Liver (tissue), 9 donors: ENCODE data around the gene CEP83. TPM values are rescaled to one million over a fixed set of nuclear protein-coding genes. Genes with fewer than 3 reads are reported as not detected.

ENCODE experiments used
- DNase-seq: peaks from one replicate; pipeline ENCODE4 v3.0.0-alpha.2; 2017; ENCODE audit warnings: low spot score
- H3K27ac ChIP-seq, 2 donors: one replicate each; pipeline ENCODE4 v1.7.0; 2013; ENCODE audit warnings: inconsistent platforms in 2 of 2, low read length in 2 of 2, control low read depth in 1 of 2, low read depth in 1 of 2, mild to moderate bottlenecking in 1 of 2
- H3K27me3 ChIP-seq, 4 donors: one replicate each; pipeline versions ENCODE4 v1.6.1 to v1.7.0; 2013; ENCODE audit warnings: low read length in 3 of 4, inconsistent platforms in 1 of 4, mild to moderate bottlenecking in 1 of 4, moderate library complexity in 1 of 4; ENCODE audit not compliant: control insufficient read depth in 4 of 4, insufficient read depth in 4 of 4
- H3K36me3 ChIP-seq, 4 donors: one replicate each; pipeline versions ENCODE4 v1.6.1 to v1.7.0; 2013; ENCODE audit warnings: low read length in 3 of 4, mild to moderate bottlenecking in 3 of 4, low read depth in 1 of 4, moderate library complexity in 1 of 4; ENCODE audit not compliant: control insufficient read depth in 4 of 4, insufficient read depth in 3 of 4
- H3K4me1 ChIP-seq, 4 donors: one replicate each; pipeline versions ENCODE4 v1.6.1 to v1.7.0; 2013; ENCODE audit warnings: low read length in 3 of 4, mild to moderate bottlenecking in 3 of 4, moderate library complexity in 1 of 4; ENCODE audit not compliant: control insufficient read depth in 4 of 4, insufficient read depth in 4 of 4
- H3K4me3 ChIP-seq, 3 donors: one replicate each; pipeline versions ENCODE4 v1.6.1 to v1.7.0; 2013; ENCODE audit warnings: low read length in 3 of 3, control low read depth in 1 of 3, low read depth in 1 of 3, mild to moderate bottlenecking in 1 of 3
- H3K9ac ChIP-seq, 2 donors: one replicate each; pipeline ENCODE4 v1.7.0; 2013; ENCODE audit warnings: low read length in 2 of 2, mild to moderate bottlenecking in 2 of 2, moderate library complexity in 2 of 2, control low read depth in 1 of 2, low read depth in 1 of 2
- H3K9me3 ChIP-seq, 4 donors: one replicate each; pipeline versions ENCODE4 v1.6.1 to v1.7.0; 2013; ENCODE audit warnings: low read length in 3 of 4; ENCODE audit not compliant: control insufficient read depth in 4 of 4
- EGR1 ChIP-seq, 2 donors: IDR thresholded peaks; 2 replicates each; pipeline ENCODE4 v1.6.1; 2016 to 2018; ENCODE audit warnings: antibody characterized with exemption in 2 of 2, low read depth in 2 of 2
- FOXA1 ChIP-seq: IDR thresholded peaks from 2 replicates; pipeline ENCODE4 v1.6.1; 2016; ENCODE audit warnings: antibody characterized with exemption
- FOXA2 ChIP-seq: IDR thresholded peaks from 2 replicates; pipeline ENCODE4 v1.6.1; 2016; ENCODE audit warnings: antibody characterized with exemption
- GABPA ChIP-seq, 2 donors: IDR thresholded peaks in 1 of 2; conservative IDR thresholded peaks in 1 of 2; 2 replicates each; pipeline ENCODE4 v1.6.1; 2016; ENCODE audit warnings: antibody characterized with exemption in 2 of 2, mild to moderate bottlenecking in 1 of 2, moderate library complexity in 1 of 2
- HNF4A ChIP-seq, 2 donors: conservative IDR thresholded peaks; 2 replicates each; pipeline ENCODE4 v1.6.1; 2016; ENCODE audit warnings: antibody characterized with exemption in 2 of 2, mild to moderate bottlenecking in 2 of 2
- HNF4G ChIP-seq: IDR thresholded peaks from 2 replicates; pipeline ENCODE4 v1.6.1; 2016; ENCODE audit warnings: antibody characterized with exemption
- JUND ChIP-seq, 2 donors: IDR thresholded peaks; 2 replicates each; pipeline ENCODE4 v1.6.1; 2016; ENCODE audit warnings: antibody characterized with exemption in 2 of 2
- NR2F2 ChIP-seq: IDR thresholded peaks from 2 replicates; pipeline ENCODE4 v1.6.1; 2016; ENCODE audit warnings: antibody characterized with exemption
- RAD21 ChIP-seq, 2 donors: IDR thresholded peaks; 2 replicates each; pipeline ENCODE4 v1.6.1; 2016; ENCODE audit warnings: antibody characterized with exemption in 2 of 2, mild to moderate bottlenecking in 2 of 2
- RXRA ChIP-seq, 2 donors: IDR thresholded peaks; 2 replicates each; pipeline ENCODE4 v1.6.1; 2017 to 2018; ENCODE audit warnings: antibody characterized with exemption in 2 of 2, mild to moderate bottlenecking in 1 of 2
- SP1 ChIP-seq: IDR thresholded peaks from 2 replicates; pipeline ENCODE4 v1.6.1; 2018; ENCODE audit warnings: antibody characterized with exemption, mild to moderate bottlenecking
- TAF1 ChIP-seq: conservative IDR thresholded peaks from 2 replicates; pipeline ENCODE4 v1.6.1; 2016; ENCODE audit warnings: antibody characterized with exemption, mild to moderate bottlenecking
- YY1 ChIP-seq: IDR thresholded peaks from 2 replicates; pipeline ENCODE4 v1.6.1; 2016; ENCODE audit warnings: antibody characterized with exemption, mild to moderate bottlenecking
- WGBS: extraction: QIAGEN DNeasy Blood & Tissue Kit; methylation state at CpG from one replicate; pipeline ENCODE4 v1.1.7; 2013; 5-methylcytosine and 5-hydroxymethylcytosine counted together
- polyA plus RNA-seq, 2 donors: library from polyadenylated mRNA; stranded (reverse) in 1 of 2; unstranded in 1 of 2; fragments of 200-250 nt in 1 of 2; fragments of >200 nt in 1 of 2; fragmentation: Nextera tagmentation in 1 of 2; extraction: Ambion mirVana in 1 of 2; gene quantifications; one replicate each; pipeline versions ENCODE4 v1.2.1 to v1.2.3, GENCODE V29; 2013 to 2015
- total RNA-seq, 2 donors: library from RNA; depleted of rRNA; stranded (reverse); fragments of >200 nt; gene quantifications; one replicate each; pipeline ENCODE4 v1.2.3, GENCODE V29; 2014
- TF ChIP-seq, protein P1 (sequence below): fragments of 150-350 bp; IDR thresholded peaks from 2 replicates; pipeline ENCODE4 v1.5.1; 2017; ENCODE audit warnings: improper control_type of control experiment, low read depth, low read length; ENCODE audit not compliant: missing input control
- TF ChIP-seq, protein P2 (sequence below): IDR thresholded peaks from 2 replicates; pipeline ENCODE4 v1.6.1; 2016; ENCODE audit warnings: antibody characterized with exemption
- TF ChIP-seq, protein P3 (sequence below): IDR thresholded peaks from 2 replicates; pipeline ENCODE4 v1.6.1; 2016; ENCODE audit warnings: antibody characterized with exemption, mild to moderate bottlenecking
- TF ChIP-seq, protein P4 (sequence below): IDR thresholded peaks from 2 replicates; pipeline ENCODE4 v1.6.1; 2016; ENCODE audit warnings: antibody characterized with exemption
- TF ChIP-seq, protein P5 (sequence below): IDR thresholded peaks from 2 replicates; pipeline ENCODE4 v1.6.1; 2016; ENCODE audit warnings: antibody characterized with exemption
- donor health status: healthy.
- donor health status: healthy.
- donor health status: healthy.
- donor health status: healthy.
- donor health status: healthy.

CEP83 gene
- total and polyA plus RNA-seq, 4 donors: 1.9 to 8.4 (median 5.2) TPM

DNA sequence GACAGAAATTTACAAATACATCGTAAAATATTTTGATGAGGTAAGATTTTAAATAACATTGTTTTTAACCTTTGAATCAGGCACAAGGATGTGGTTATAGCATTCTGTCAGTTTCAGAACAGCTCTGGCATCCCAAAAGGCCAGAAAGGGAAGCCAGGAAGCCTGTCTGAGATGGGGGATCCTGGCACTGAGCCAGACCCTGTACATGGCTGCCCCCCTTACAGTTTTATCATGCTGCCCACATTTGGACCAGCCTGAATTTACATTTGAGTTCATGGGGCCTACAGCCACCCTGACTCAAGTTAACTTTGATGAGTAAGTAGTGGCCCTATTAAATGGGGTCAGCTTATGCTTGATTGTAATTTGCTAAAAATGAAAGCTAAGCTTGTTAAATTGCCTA is 155.7 kb downstream of the CEP83 start (continued):
- TF ChIP-seq, protein P1, sequence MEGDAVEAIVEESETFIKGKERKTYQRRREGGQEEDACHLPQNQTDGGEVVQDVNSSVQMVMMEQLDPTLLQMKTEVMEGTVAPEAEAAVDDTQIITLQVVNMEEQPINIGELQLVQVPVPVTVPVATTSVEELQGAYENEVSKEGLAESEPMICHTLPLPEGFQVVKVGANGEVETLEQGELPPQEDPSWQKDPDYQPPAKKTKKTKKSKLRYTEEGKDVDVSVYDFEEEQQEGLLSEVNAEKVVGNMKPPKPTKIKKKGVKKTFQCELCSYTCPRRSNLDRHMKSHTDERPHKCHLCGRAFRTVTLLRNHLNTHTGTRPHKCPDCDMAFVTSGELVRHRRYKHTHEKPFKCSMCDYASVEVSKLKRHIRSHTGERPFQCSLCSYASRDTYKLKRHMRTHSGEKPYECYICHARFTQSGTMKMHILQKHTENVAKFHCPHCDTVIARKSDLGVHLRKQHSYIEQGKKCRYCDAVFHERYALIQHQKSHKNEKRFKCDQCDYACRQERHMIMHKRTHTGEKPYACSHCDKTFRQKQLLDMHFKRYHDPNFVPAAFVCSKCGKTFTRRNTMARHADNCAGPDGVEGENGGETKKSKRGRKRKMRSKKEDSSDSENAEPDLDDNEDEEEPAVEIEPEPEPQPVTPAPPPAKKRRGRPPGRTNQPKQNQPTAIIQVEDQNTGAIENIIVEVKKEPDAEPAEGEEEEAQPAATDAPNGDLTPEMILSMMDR: no peak
- TF ChIP-seq, protein P2, sequence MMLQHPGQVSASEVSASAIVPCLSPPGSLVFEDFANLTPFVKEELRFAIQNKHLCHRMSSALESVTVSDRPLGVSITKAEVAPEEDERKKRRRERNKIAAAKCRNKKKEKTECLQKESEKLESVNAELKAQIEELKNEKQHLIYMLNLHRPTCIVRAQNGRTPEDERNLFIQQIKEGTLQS: no peak

DNA sequence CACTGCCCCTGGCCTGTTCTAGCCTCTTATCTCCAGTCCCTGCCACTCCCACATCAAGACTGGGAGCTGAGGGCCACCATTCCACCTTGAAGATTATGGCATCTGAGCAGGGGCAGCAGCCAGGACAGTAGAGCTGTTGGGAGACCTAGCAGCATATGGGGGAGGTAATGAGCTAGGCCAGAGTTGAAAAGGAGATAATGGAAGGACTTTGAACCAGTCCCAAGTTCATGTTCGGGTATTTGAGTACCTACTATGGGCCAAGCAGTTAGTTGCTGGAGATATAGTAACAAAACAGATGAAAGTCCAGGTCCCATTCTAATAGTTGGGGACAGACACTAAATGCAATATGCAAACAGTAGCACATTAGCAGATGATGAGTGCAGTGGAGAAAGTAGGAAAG is 159.8 kb downstream of the CEP83 start:
- Histone ChIP-seq H3K27ac (no peak overlapping the region), H3K36me3 (peaks cover 0 to 6% (median 0%) of the 10 kb centered on the region in 4 donors), H3K9me3 (no peaks in the 10 kb centered on the region), H3K4me1 (peaks cover 0 to under 1% (median 0%) of the 10 kb centered on the region in 4 donors), H3K9ac (no peak overlapping the region), H3K27me3 (no peaks in the 10 kb centered on the region), H3K4me3 (no peak overlapping the region)
- DNase-seq: no peak
- 54% methylated on average over 1 of the region's 1 CpG for WGBS
- TF ChIP-seq, protein P3, sequence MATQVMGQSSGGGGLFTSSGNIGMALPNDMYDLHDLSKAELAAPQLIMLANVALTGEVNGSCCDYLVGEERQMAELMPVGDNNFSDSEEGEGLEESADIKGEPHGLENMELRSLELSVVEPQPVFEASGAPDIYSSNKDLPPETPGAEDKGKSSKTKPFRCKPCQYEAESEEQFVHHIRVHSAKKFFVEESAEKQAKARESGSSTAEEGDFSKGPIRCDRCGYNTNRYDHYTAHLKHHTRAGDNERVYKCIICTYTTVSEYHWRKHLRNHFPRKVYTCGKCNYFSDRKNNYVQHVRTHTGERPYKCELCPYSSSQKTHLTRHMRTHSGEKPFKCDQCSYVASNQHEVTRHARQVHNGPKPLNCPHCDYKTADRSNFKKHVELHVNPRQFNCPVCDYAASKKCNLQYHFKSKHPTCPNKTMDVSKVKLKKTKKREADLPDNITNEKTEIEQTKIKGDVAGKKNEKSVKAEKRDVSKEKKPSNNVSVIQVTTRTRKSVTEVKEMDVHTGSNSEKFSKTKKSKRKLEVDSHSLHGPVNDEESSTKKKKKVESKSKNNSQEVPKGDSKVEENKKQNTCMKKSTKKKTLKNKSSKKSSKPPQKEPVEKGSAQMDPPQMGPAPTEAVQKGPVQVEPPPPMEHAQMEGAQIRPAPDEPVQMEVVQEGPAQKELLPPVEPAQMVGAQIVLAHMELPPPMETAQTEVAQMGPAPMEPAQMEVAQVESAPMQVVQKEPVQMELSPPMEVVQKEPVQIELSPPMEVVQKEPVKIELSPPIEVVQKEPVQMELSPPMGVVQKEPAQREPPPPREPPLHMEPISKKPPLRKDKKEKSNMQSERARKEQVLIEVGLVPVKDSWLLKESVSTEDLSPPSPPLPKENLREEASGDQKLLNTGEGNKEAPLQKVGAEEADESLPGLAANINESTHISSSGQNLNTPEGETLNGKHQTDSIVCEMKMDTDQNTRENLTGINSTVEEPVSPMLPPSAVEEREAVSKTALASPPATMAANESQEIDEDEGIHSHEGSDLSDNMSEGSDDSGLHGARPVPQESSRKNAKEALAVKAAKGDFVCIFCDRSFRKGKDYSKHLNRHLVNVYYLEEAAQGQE: no peak
- TF ChIP-seq, protein P4, sequence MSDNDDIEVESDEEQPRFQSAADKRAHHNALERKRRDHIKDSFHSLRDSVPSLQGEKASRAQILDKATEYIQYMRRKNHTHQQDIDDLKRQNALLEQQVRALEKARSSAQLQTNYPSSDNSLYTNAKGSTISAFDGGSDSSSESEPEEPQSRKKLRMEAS: no peak
- TF ChIP-seq SP1: no peak
- no peak for TF ChIP-seq HNF4G
- TF ChIP-seq, protein P2: no peak
- TF ChIP-seq NR2F2: no peak
- no peak for TF ChIP-seq YY1
- no peak for TF ChIP-seq RXRA (IDR thresholded peaks at IDR 0.05)
- no peak for TF ChIP-seq FOXA2
- no peak for TF ChIP-seq EGR1 (IDR thresholded peaks at IDR 0.05; ENCODE audit: low read depth in 2 of 2)
- TF ChIP-seq, protein P5, sequence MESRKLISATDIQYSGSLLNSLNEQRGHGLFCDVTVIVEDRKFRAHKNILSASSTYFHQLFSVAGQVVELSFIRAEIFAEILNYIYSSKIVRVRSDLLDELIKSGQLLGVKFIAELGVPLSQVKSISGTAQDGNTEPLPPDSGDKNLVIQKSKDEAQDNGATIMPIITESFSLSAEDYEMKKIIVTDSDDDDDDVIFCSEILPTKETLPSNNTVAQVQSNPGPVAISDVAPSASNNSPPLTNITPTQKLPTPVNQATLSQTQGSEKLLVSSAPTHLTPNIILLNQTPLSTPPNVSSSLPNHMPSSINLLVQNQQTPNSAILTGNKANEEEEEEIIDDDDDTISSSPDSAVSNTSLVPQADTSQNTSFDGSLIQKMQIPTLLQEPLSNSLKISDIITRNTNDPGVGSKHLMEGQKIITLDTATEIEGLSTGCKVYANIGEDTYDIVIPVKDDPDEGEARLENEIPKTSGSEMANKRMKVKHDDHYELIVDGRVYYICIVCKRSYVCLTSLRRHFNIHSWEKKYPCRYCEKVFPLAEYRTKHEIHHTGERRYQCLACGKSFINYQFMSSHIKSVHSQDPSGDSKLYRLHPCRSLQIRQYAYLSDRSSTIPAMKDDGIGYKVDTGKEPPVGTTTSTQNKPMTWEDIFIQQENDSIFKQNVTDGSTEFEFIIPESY: no peak
- no peak for TF ChIP-seq JUND (IDR thresholded peaks at IDR 0.05)
- no peak for TF ChIP-seq HNF4A (conservative IDR thresholded peaks at IDR 0.05)
- TF ChIP-seq FOXA1: no peak
- no peak for TF ChIP-seq GABPA (IDR thresholded peaks at IDR 0.05 in 1 of 2, conservative IDR thresholded peaks at IDR 0.05 in 1 of 2)
- TF ChIP-seq, protein P1: no peak
- no peak for TF ChIP-seq RAD21 (IDR thresholded peaks at IDR 0.05)
- TF ChIP-seq TAF1: no peak
